Cardiac muscle cell (in vitro differentiated cells and primary cell): ENCODE results near the gene MAN1A1. TPM values are rescaled to one million over a fixed set of nuclear protein-coding genes. Genes with fewer than 3 reads are reported as not detected.

Experiments used
- DNase-seq, 2 donors: peaks; one replicate each; pipeline versions ENCODE4 v3.0.0 to v3.0.0-alpha.2; 2010 to 2017; ENCODE audit warnings: low read depth in 1 of 2, low spot score in 1 of 2
- H3K27ac ChIP-seq: fragments of 200-600 bp; sonication (generic); 2 replicates; pipeline ENCODE4 v1.5.1; 2016
- H3K27me3 ChIP-seq: fragments of 200-600 bp; sonication (generic); 2 replicates; pipeline ENCODE4 v1.6.0; 2016; ENCODE audit warnings: control low read depth
- H3K36me3 ChIP-seq: fragments of 200-600 bp; sonication (generic); 2 replicates; pipeline ENCODE4 v1.5.1; 2016; ENCODE audit warnings: control low read depth
- H3K4me1 ChIP-seq: fragments of 200-600 bp; sonication (generic); 2 replicates; pipeline ENCODE4 v1.8.1; 2017; ENCODE audit warnings: low read depth, mild to moderate bottlenecking, mixed run types
- H3K4me3 ChIP-seq: fragments of 200-600 bp; sonication (generic); 2 replicates; pipeline ENCODE4 v1.5.1; 2016; ENCODE audit warnings: mild to moderate bottlenecking
- H3K9me3 ChIP-seq: fragments of 200-600 bp; sonication (generic); 2 replicates; pipeline ENCODE4 v1.5.1; 2017; ENCODE audit warnings: low read depth, mild to moderate bottlenecking, control low read depth
- CTCF ChIP-seq: IDR thresholded peaks from 2 replicates; pipeline ENCODE4 v1.5.1; 2012; ENCODE audit warnings: low read depth, mild to moderate bottlenecking, low read length
- polyA plus RNA-seq: library from polyadenylated mRNA; unstranded; fragments of >200 nt; fragmentation: Nextera tagmentation; extraction: Ambion mirVana; gene quantifications from 2 replicates; pipeline ENCODE4 v1.2.1, GENCODE V29; 2016
- total RNA-seq: library from RNA; depleted of rRNA; stranded (reverse); fragments of >200 nt; gene quantifications from 2 replicates; pipeline ENCODE4 v1.2.3, GENCODE V29; 2016

MAN1A1 gene
- total and polyA plus RNA-seq, 2 experiments from 2014 or later, result 19.2 to 34.8 TPM

- DNase-seq, result no peak
- H3K27ac ChIP-seq, result no peak overlapping the region
- H3K36me3 ChIP-seq, result no peaks in the 10 kb centered on the region
- H3K4me3 ChIP-seq, result no peak overlapping the region
- peaks cover 12% of the 10 kb centered on the region for H3K4me1 ChIP-seq
- TF ChIP-seq CTCF, result no peak
- H3K9me3 ChIP-seq, result no peaks in the 10 kb centered on the region
- no peaks in the 10 kb centered on the region for H3K27me3 ChIP-seq
Observed at GRCh38 chr6:119162134-119162775, 187.3 kb downstream of the MAN1A1 start.

GRCh38 chr6:119161438-119161837 lies 188.1 kb downstream of the MAN1A1 start:
- Histone ChIP-seq H3K4me3 (no peak overlapping the region), H3K9me3 (no peaks in the 10 kb centered on the region), H3K27me3 (no peaks in the 10 kb centered on the region), H3K27ac (no peak overlapping the region), H3K4me1 (peaks cover 8% of the 10 kb centered on the region), H3K36me3 (no peaks in the 10 kb centered on the region)
- no peak for TF ChIP-seq CTCF
- DNase-seq, result peak in 1 of 2 donors; percentile 52

GRCh38 chr6:119160911-119161310 lies 188.7 kb downstream of the MAN1A1 start:
- Histone ChIP-seq H3K27me3 (no peaks in the 10 kb centered on the region), H3K4me3 (no peak overlapping the region), H3K36me3 (no peaks in the 10 kb centered on the region), H3K9me3 (no peaks in the 10 kb centered on the region), H3K27ac (no peak overlapping the region), H3K4me1 (peaks cover 3% of the 10 kb centered on the region)
- TF ChIP-seq CTCF, result no peak
- no peak for DNase-seq

GRCh38 chr6:119158057-119158848 lies 191.3 kb downstream of the MAN1A1 start:
- no peak for TF ChIP-seq CTCF

GRCh38 chr6:119157506-119157815 lies 192.1 kb downstream of the MAN1A1 start:
- no peak for DNase-seq
- no peak for TF ChIP-seq CTCF
- Histone ChIP-seq H3K9me3 (no peaks in the 10 kb centered on the region), H3K27me3 (no peaks in the 10 kb centered on the region), H3K36me3 (no peaks in the 10 kb centered on the region), H3K4me1 (no peaks in the 10 kb centered on the region), H3K27ac (no peak overlapping the region), H3K4me3 (no peak overlapping the region)

More at GRCh38 chr6:119158057-119158848, 191.3 kb downstream of the MAN1A1 start:
- H3K4me1 ChIP-seq, result no peaks in the 10 kb centered on the region
- no peak overlapping the region for H3K4me3 ChIP-seq
- peak in 1 of 2 donors; percentile 91 for DNase-seq
- no peaks in the 10 kb centered on the region for H3K27me3 ChIP-seq
- no peaks in the 10 kb centered on the region for H3K9me3 ChIP-seq
- no peaks in the 10 kb centered on the region for H3K36me3 ChIP-seq
- H3K27ac ChIP-seq, result no peak overlapping the region
